ENCODE data around the gene OR1L8.

DNA sequence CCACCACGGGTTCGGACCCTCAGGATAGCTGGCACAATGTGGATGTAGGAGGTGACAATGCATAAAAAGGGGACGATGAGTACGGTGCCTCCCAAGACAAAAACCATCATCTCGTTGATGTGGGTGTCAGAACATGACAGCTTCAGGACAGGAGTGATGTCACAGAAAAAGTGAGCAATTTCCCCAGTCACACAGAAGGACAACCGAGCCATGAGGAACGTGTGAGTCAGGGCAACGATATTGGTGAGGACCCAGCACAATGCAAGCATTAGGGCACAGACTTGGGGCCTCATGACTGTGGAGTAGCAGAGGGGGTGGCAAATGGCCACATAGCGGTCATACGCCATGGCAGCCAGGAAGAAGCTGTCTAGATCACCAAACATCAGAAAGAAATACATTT is 56.6 kb downstream of the OR1L8 start:
- TF ChIP-seq, protein P1, sequence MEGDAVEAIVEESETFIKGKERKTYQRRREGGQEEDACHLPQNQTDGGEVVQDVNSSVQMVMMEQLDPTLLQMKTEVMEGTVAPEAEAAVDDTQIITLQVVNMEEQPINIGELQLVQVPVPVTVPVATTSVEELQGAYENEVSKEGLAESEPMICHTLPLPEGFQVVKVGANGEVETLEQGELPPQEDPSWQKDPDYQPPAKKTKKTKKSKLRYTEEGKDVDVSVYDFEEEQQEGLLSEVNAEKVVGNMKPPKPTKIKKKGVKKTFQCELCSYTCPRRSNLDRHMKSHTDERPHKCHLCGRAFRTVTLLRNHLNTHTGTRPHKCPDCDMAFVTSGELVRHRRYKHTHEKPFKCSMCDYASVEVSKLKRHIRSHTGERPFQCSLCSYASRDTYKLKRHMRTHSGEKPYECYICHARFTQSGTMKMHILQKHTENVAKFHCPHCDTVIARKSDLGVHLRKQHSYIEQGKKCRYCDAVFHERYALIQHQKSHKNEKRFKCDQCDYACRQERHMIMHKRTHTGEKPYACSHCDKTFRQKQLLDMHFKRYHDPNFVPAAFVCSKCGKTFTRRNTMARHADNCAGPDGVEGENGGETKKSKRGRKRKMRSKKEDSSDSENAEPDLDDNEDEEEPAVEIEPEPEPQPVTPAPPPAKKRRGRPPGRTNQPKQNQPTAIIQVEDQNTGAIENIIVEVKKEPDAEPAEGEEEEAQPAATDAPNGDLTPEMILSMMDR (conservative IDR thresholded peaks at IDR 0.05; ENCODE audit: low read length) = no peak
- TF ChIP-seq EZH2phosphoT487 (IDR thresholded peaks at IDR 0.05; ENCODE audit: borderline replicate concordance, low read depth, low read length) = no peak

Data from OCI-LY7 (cell line).